Measurements from ENCODE around the gene ZMYND8.
"Not testable (repeated sequence)": the region's sequence is repeated elsewhere in the genome, so short reads cannot be mapped to it uniquely, and the experiment has no call there.

ZMYND8 gene

GRCh38 chr20:47309806-47310426 is 46.6 kb downstream of the ZMYND8 start:
- DNase-seq, result no peak

GRCh38 chr20:47309394-47309793 is 47.1 kb downstream of the ZMYND8 start:
- DNase-seq, result no peak

- not testable (repeated sequence) for DNase-seq
Measured at GRCh38 chr20:47307569-47307968, 48.9 kb downstream of the ZMYND8 start.

- DNase-seq, result no peak
Measured at GRCh38 chr20:47306755-47307370, 49.6 kb downstream of the ZMYND8 start.

- DNase-seq, result no peak
Measured at GRCh38 chr20:47306095-47306494, 50.4 kb downstream of the ZMYND8 start.

- no peak for DNase-seq
Measured at GRCh38 chr20:47305667-47306066, 50.8 kb downstream of the ZMYND8 start.

- no peak for DNase-seq
Measured at GRCh38 chr20:47304287-47304686, 52.2 kb downstream of the ZMYND8 start.

GRCh38 chr20:47303736-47304135 is 52.8 kb downstream of the ZMYND8 start:
- no peak for DNase-seq

GRCh38 chr20:47300071-47300470 is 56.4 kb downstream of the ZMYND8 start:
- no peak for DNase-seq

GRCh38 chr20:47298624-47299023 is 57.9 kb downstream of the ZMYND8 start:
- DNase-seq, result no peak

GRCh38 chr20:47297746-47298145 is 58.8 kb downstream of the ZMYND8 start:
- no peak for DNase-seq

- no peak for DNase-seq
Measured at GRCh38 chr20:47296950-47297349, 59.5 kb downstream of the ZMYND8 start.

GRCh38 chr20:47295921-47296426 is 60.5 kb downstream of the ZMYND8 start:
- no peak for DNase-seq

GRCh38 chr20:47295129-47295813 is 61.2 kb downstream of the ZMYND8 start:
- no peak for DNase-seq

GRCh38 chr20:47293631-47294030 is 62.9 kb downstream of the ZMYND8 start:
- no peak for DNase-seq

- DNase-seq, result no peak
Measured at GRCh38 chr20:47292581-47292980, 63.9 kb downstream of the ZMYND8 start.

- no peak for DNase-seq
Measured at GRCh38 chr20:47290666-47291430, 65.7 kb downstream of the ZMYND8 start.

GRCh38 chr20:47290008-47290407 is 66.5 kb downstream of the ZMYND8 start:
- no peak for DNase-seq

- no peak for DNase-seq
Measured at GRCh38 chr20:47289096-47289495, 67.4 kb downstream of the ZMYND8 start.

- not testable (repeated sequence) for DNase-seq
Measured at GRCh38 chr20:47288530-47288929, 68.0 kb downstream of the ZMYND8 start.

- DNase-seq, result no peak
Measured at GRCh38 chr20:47287609-47288144, 68.8 kb downstream of the ZMYND8 start.

- DNase-seq, result no peak
Measured at GRCh38 chr20:47286681-47287080, 69.8 kb downstream of the ZMYND8 start.

- DNase-seq, result no peak
Measured at GRCh38 chr20:47285189-47285588, 71.3 kb downstream of the ZMYND8 start.
